H1 (cell line): Measurements from ENCODE around the gene HOXB8.

ENCODE experiments used
- ASH2L ChIP-seq: fragments of 200-600, 300-600 bp; sonication (generic); IDR thresholded peaks from one replicate; pipeline ENCODE4 v1.7.1; 2017; ENCODE audit warnings: low read length
- CHD1 ChIP-seq: IDR thresholded peaks from 2 replicates; pipeline ENCODE4 v1.6.1; 2012; ENCODE audit warnings: low read depth, low read length, improper control_type of control experiment
- EP300 ChIP-seq, 2 experiments: IDR thresholded peaks; 1 replicate in 1 of 2; 2 replicates in 1 of 2; pipeline ENCODE4 v1.6.1; 2011 to 2012; ENCODE audit warnings: low read depth in 2 of 2, low read length in 2 of 2, mild to moderate bottlenecking in 2 of 2, borderline replicate concordance in 1 of 2, inconsistent platforms in 1 of 2, moderate library complexity in 1 of 2
- GTF2F1 ChIP-seq: IDR thresholded peaks from 2 replicates; pipeline ENCODE4 v1.6.1; 2012; ENCODE audit warnings: low read depth, low read length, improper control_type of control experiment, borderline replicate concordance
- JUND ChIP-seq: IDR thresholded peaks from 2 replicates; pipeline ENCODE4 v1.6.1; 2011; ENCODE audit warnings: mild to moderate bottlenecking, improper control_type of control experiment, low read length
- POLR2A ChIP-seq, 2 experiments: IDR thresholded peaks; 1 replicate in 1 of 2; 2 replicates in 1 of 2; pipeline ENCODE4 v1.6.1; 2011; ENCODE audit warnings: low read depth in 2 of 2, low read length in 2 of 2, mild to moderate bottlenecking in 2 of 2; ENCODE audit errors: control extremely low read depth in 1 of 2
- RNF2 ChIP-seq: fragments of 200-900, 300-1000 bp; sonication (generic); IDR thresholded peaks from 2 replicates; pipeline ENCODE4 v1.7.1; 2016; ENCODE audit warnings: borderline replicate concordance, low read depth, mild to moderate bottlenecking, antibody characterized with exemption, low read length; ENCODE audit not compliant: poor library complexity, severe bottlenecking; ENCODE audit errors: missing control alignments
- TF ChIP-seq, protein P1 (sequence below), 3 experiments: IDR thresholded peaks; 1 replicate in 2 of 3; 2 replicates in 1 of 3; pipeline versions ENCODE4 v1.5.1 to v1.6.1; 2011; ENCODE audit warnings: low read length in 3 of 3, mild to moderate bottlenecking in 3 of 3, inconsistent platforms in 2 of 3, low read depth in 1 of 3, moderate library complexity in 1 of 3; ENCODE audit not compliant: insufficient read depth in 1 of 3; ENCODE audit errors: control extremely low read depth in 1 of 3

DNA sequence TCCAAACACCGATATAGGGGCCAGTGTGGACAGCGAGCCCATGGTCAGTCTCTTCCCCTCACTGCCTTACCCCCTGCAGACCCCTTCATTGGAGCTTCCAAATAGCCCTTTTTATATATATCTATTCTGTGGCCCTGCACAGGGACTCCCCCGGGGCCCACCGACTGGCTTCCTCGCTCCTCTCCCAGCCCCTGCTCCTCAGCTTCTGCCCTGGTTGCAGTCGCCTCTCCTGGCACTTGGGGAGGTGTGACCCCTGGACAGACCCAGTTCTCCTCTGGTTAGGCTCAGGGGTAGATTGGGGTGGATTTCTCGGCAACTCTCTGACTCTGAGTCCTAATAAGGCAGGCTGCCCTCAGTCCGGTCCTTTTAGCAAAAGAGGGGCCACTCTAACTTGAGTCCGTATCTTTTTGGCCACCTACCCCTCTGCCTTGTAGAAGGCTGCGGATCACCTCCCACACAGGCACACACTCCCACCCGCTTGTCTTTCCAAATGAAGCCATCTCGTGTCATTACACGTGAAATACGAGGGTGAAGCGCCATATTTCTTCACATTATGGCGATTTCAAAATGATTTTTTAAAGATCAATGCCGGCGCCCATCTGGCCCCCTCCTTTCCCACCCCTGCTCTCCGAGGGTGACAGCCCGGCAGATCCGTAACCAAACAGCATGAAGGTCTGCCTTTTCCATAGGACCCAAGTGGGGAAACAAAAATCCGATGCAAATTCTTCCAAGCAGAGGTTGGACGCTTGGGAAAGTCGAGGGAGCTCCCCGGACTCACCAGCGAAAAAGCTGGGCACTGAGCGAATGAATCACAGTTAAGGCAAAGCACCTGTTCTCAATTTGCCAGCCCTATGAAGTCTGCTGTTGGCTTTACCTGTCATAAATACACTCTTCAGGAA, 12.8 kb upstream of the HOXB8 start:
- TF ChIP-seq, protein P1, sequence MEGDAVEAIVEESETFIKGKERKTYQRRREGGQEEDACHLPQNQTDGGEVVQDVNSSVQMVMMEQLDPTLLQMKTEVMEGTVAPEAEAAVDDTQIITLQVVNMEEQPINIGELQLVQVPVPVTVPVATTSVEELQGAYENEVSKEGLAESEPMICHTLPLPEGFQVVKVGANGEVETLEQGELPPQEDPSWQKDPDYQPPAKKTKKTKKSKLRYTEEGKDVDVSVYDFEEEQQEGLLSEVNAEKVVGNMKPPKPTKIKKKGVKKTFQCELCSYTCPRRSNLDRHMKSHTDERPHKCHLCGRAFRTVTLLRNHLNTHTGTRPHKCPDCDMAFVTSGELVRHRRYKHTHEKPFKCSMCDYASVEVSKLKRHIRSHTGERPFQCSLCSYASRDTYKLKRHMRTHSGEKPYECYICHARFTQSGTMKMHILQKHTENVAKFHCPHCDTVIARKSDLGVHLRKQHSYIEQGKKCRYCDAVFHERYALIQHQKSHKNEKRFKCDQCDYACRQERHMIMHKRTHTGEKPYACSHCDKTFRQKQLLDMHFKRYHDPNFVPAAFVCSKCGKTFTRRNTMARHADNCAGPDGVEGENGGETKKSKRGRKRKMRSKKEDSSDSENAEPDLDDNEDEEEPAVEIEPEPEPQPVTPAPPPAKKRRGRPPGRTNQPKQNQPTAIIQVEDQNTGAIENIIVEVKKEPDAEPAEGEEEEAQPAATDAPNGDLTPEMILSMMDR (IDR thresholded peaks at IDR 0.05; ENCODE audit: control extremely low read depth in 1 of 3, insufficient read depth in 1 of 3, low read depth in 1 of 3, low read length in 3 of 3): no peak
- no peak for TF ChIP-seq ASH2L
- no peak for TF ChIP-seq CHD1
- no peak for TF ChIP-seq JUND
- TF ChIP-seq POLR2A (IDR thresholded peaks at IDR 0.05; ENCODE audit: control extremely low read depth in 1 of 2, low read depth in 2 of 2, low read length in 2 of 2): no peak
- TF ChIP-seq EP300 (IDR thresholded peaks at IDR 0.05; ENCODE audit: borderline replicate concordance in 1 of 2, low read depth in 2 of 2, low read length in 2 of 2): no peak
- TF ChIP-seq RNF2: peak; percentile 34
- no peak for TF ChIP-seq GTF2F1
